HG02642 (cell line): ENCODE measurements around the gene PKLR.
"Not testable (repeated sequence)": the region's sequence is repeated elsewhere in the genome, so short reads cannot be mapped to it uniquely, and the experiment has no call there.

Experiments
- ATAC-seq: cut with Tn5 transposase; IDR thresholded peaks from one replicate; pipeline ENCODE4 v1.9.1; 2021; ENCODE audit warnings: mild to moderate bottlenecking; ENCODE audit not compliant: unreplicated experiment, poor library complexity

The PKLR gene

GRCh38 chr1:155319536-155319935, 18.3 kb upstream of the PKLR start:
- ATAC-seq: no peak

GRCh38 chr1:155318082-155318481, 16.8 kb upstream of the PKLR start:
- ATAC-seq: no peak

- no peak for ATAC-seq
These were observed 15.7 kb upstream of the PKLR start for GRCh38 chr1:155316922-155317321.

GRCh38 chr1:155313261-155313660, 12.0 kb upstream of the PKLR start:
- no peak for ATAC-seq

GRCh38 chr1:155309423-155310021, 8.3 kb upstream of the PKLR start:
- no peak for ATAC-seq

- peak; percentile 95 for ATAC-seq
These were observed 7.5 kb upstream of the PKLR start, which contains the start of gene FDPS for GRCh38 chr1:155308493-155309422. Gene FDPS, plus strand, starts transcription at chr1:155308866. Its CDS starts 924 bp downstream, at chr1:155309790.

GRCh38 chr1:155307247-155307740, 6.1 kb upstream of the PKLR start:
- no peak for ATAC-seq

GRCh38 chr1:155305881-155306391, 4.7 kb upstream of the PKLR start:
- no peak for ATAC-seq

GRCh38 chr1:155304558-155305063, 3.4 kb upstream of the PKLR start:
- ATAC-seq: no peak

- ATAC-seq: no peak
These were observed 497 bp downstream of the PKLR start for GRCh38 chr1:155300553-155301329.

GRCh38 chr1:155300024-155300423, 1.2 kb downstream of the PKLR start:
- no peak for ATAC-seq

GRCh38 chr1:155297384-155297783, 3.9 kb downstream of the PKLR start:
- ATAC-seq: no peak

GRCh38 chr1:155296661-155297060, 4.6 kb downstream of the PKLR start:
- no peak for ATAC-seq

GRCh38 chr1:155295942-155296267, 5.3 kb downstream of the PKLR start:
- no peak for ATAC-seq

- no peak for ATAC-seq
These were observed 5.9 kb downstream of the PKLR start for GRCh38 chr1:155295183-155295941.

GRCh38 chr1:155294520-155295182, 6.6 kb downstream of the PKLR start:
- no peak for ATAC-seq

GRCh38 chr1:155293086-155293749, 8.0 kb downstream of the PKLR start:
- no peak for ATAC-seq

GRCh38 chr1:155291006-155291405, 10.2 kb downstream of the PKLR start:
- ATAC-seq: not testable (repeated sequence)
